ENCODE measurements around the gene FFAR2. TPM values are rescaled to one million over a fixed set of nuclear protein-coding genes. Genes with fewer than 3 reads are reported as not detected.
"Not testable (repeated sequence)": the region's sequence is repeated elsewhere in the genome, so short reads cannot be mapped to it uniquely, and the experiment has no call there.

The FFAR2 gene
- 0.13 TPM in 1 of 2 replicates, not detected in the other for total RNA-seq (2014; rRNA removed; shearing (Covaris generic))
- 0.05 TPM in 1 of 2 replicates, not detected in the other for polyA plus RNA-seq (2015; cell fraction: cytosol; rRNA removed)
- polyA plus RNA-seq (2015; cell fraction: nucleus; rRNA removed): not detected in 2 replicates

- in situ Hi-C loops (cut with HindIII; ENCODE audit: low pct_unique_long_range_greater_than_20kb, low sequenced_read_pairs): no loop called here
- DNase-seq (ENCODE audit: low read depth, low spot score): no peak
Observed at GRCh38 chr19:35447606-35448469, at the start of gene FFAR2. Gene FFAR2, plus strand, starts transcription at chr19:35448257. Its CDS starts 1,458 bp downstream, at chr19:35449715.

DNA sequence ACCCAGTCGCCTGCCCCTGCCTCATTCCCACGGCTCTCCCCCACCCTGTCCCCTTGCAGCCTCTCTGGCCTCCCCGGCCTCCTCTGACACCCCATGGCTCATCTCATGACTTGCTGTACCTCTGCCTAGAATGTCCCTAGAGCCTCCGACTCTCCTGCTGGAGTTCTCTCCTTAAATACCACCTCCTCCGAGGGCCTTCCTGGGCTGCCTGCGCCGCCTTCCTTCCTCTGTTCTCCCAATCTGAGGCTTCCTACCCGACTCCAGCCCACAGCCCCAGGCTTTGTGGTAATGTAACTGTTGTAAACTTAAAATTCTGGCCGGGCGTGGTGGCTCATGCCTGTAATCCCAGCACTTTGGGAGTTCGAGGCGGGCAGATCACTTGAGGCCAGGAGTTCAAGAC lies 49.5 kb upstream of the FFAR2 start:
- in situ Hi-C loops (cut with HindIII; ENCODE audit: low pct_unique_long_range_greater_than_20kb, low sequenced_read_pairs): no loop called here

GRCh38 chr19:35399231-35399630 lies 48.8 kb upstream of the FFAR2 start:
- peak; percentile 97 for DNase-seq (ENCODE audit: low read depth, low spot score)
- in situ Hi-C loops (cut with HindIII; ENCODE audit: low pct_unique_long_range_greater_than_20kb, low sequenced_read_pairs): no loop called here

More for the DNA sequence above, 49.5 kb upstream of the FFAR2 start:
- no peak for DNase-seq (ENCODE audit: low read depth, low spot score)

DNA sequence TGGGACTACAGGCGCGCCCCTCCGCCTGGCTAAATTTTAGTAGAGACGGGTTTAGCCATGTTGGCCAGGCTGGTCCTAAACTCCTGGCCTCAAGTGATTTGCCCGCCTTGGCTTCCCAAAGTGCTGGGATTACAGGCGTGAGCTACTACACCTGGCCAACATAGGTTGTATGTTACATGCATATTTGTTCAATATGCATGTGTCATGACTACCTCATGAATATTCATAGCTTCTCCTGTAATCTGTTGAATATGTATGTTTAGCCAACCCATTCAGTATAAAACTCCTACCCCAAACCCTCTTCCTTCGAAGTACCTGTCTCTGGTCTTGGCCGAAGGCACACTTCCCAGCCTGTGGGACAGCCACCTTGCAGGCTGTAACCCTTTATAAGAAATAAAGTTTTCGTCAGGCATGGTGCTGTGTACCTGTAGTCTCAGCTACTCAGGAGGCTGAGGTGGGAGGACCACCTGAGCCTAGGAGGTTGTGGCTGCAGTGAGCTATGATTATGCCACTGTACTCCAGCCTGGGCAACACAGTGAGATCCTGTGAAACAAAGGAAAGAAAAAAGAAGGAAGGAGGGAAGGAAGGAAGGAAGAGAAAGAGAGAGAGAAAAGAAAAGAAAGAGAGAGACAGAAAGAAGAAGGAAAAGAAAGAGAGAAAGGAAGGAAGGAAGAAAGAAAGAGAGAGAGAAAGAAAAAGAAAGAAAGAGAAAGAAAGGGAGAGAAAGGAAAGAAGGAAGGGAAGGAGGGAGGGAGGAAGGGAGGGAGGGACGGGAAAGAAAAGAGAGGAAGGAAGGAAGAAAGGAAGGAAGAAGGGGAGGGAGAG lies 47.9 kb upstream of the FFAR2 start:
- in situ Hi-C loops (cut with HindIII; ENCODE audit: low pct_unique_long_range_greater_than_20kb, low sequenced_read_pairs): no loop called here
- no peak for DNase-seq (ENCODE audit: low read depth, low spot score)

GRCh38 chr19:35400773-35401100 lies 47.3 kb upstream of the FFAR2 start:
- no peak for DNase-seq (ENCODE audit: low read depth, low spot score)
- in situ Hi-C loops (cut with HindIII; ENCODE audit: low pct_unique_long_range_greater_than_20kb, low sequenced_read_pairs): no loop called here

DNA sequence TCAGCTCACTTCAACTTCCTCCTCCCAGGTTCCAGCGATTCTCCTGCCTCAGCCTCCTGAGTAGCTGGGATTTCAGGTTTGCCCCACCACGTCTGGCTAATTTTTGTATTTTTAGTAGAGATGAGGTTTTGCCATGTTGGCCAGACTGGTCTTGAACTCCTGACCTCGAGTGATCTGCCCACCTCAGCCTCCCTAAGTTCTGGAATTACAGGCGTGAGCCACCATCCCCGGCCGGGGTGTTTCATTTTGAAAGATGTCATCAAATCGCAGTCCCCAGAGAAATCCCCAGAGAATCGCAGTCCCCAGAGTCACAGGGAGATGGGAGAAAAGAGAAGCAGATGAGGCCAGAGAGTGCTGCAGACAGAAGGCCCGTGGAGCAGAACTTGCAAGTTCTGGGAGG lies 46.6 kb upstream of the FFAR2 start:
- in situ Hi-C loops (cut with HindIII; ENCODE audit: low pct_unique_long_range_greater_than_20kb, low sequenced_read_pairs); DNase-seq (ENCODE audit: low read depth, low spot score): not testable (repeated sequence)

GRCh38 chr19:35403116-35403760 lies 44.8 kb upstream of the FFAR2 start:
- no peak for DNase-seq (ENCODE audit: low read depth, low spot score)
- in situ Hi-C loops (cut with HindIII; ENCODE audit: low pct_unique_long_range_greater_than_20kb, low sequenced_read_pairs): no loop called here

GRCh38 chr19:35404879-35405622 lies 43.0 kb upstream of the FFAR2 start:
- in situ Hi-C loops (cut with HindIII; ENCODE audit: low pct_unique_long_range_greater_than_20kb, low sequenced_read_pairs): no loop called here
- no peak for DNase-seq (ENCODE audit: low read depth, low spot score)

GRCh38 chr19:35407619-35408018 lies 40.4 kb upstream of the FFAR2 start:
- in situ Hi-C loops (cut with HindIII; ENCODE audit: low pct_unique_long_range_greater_than_20kb, low sequenced_read_pairs): no loop called here
- no peak for DNase-seq (ENCODE audit: low read depth, low spot score)

DNA sequence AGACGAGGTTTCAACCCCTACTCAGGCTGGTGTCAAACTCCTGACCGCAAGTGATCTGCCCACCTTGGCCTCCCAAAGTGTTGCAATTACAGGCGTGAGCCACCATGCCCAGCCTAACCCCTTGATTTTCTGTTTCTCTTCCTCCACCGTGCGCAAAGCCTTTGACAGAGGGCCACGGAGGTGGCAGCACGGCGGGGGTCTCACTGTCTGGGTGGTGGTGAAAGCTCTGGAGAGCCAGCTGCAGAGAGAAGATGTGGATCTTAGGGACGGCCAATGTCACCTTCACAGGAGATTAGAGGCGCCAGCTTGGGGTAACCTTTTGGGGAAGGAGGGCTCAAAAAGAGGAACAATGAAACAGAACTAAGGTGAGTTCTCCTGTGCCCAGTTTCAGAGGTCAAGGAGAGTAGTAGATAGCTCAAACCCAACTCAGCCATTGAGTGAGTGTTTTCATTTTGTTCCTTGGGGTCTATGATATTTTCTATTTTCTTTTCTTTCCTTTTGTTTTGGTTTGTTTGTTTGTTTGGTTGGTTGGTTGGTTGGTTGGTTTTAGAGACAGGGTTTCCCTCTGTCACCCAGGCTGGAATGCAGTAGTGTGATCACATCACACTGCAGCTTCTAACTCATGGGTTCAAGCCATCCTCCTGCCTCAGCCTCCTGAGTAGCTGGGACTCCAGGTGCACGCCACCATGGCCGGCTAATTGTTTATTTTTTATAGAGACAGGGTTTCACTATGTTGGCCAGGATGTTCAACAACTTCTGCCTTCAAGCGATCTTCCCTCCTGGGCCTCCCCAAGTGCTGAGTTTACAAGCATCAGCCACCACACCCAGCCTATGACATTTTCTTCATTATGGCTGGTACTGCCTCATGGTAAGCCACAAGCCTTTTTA lies 39.5 kb upstream of the FFAR2 start:
- no peak for DNase-seq (ENCODE audit: low read depth, low spot score)

GRCh38 chr19:35409191-35409590 lies 38.9 kb upstream of the FFAR2 start:
- in situ Hi-C loops (cut with HindIII; ENCODE audit: low pct_unique_long_range_greater_than_20kb, low sequenced_read_pairs): no loop called here
- DNase-seq (ENCODE audit: low read depth, low spot score): no peak

More for the DNA sequence above, 39.5 kb upstream of the FFAR2 start:
- in situ Hi-C loops (cut with HindIII; ENCODE audit: low pct_unique_long_range_greater_than_20kb, low sequenced_read_pairs): no loop called here

GRCh38 chr19:35410487-35410886 lies 37.6 kb upstream of the FFAR2 start:
- in situ Hi-C loops (cut with HindIII; ENCODE audit: low pct_unique_long_range_greater_than_20kb, low sequenced_read_pairs): no loop called here

DNA sequence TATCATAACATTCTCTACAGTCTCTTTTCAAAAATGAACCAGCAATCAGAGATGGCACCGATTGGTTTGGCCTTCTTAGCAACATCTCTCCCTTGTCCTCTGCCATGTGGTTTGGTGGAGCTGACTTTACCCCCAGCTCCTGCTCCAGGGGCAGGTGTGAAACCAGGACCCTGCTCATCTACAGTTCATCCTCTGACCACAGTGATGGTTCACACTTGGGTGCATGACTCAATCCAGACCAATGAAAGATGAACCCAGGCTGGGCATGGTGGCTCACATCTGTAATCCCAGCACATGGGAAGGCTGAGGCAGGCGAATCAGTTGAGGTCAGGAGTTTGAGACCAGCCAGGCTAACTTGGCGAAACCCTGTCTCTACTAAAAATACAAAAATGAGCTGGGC lies 33.6 kb upstream of the FFAR2 start:
- in situ Hi-C loops (cut with HindIII; ENCODE audit: low pct_unique_long_range_greater_than_20kb, low sequenced_read_pairs): no loop called here
- no peak for DNase-seq (ENCODE audit: low read depth, low spot score)

More at GRCh38 chr19:35410487-35410886, 37.6 kb upstream of the FFAR2 start:
- no peak for DNase-seq (ENCODE audit: low read depth, low spot score)

DNA sequence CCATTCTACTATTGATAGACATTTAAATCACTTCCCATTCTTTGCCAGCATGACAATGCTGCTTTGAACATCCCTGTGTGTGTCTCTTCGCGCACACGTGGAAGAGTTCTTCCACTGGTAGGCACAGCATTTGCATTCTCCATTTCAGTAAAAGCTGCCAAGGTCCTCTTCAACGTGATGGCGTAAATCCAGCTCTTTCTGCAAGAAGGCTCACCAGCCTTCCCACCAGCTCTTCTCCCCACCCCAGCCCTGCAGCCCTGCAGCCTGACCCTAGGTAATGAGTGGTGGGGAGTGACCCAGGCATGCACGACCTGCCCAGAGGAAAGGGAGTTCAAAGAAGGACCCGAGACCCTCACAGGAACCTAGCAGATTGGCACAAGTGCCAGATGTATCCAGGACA lies 31.7 kb upstream of the FFAR2 start:
- in situ Hi-C loops (cut with HindIII; ENCODE audit: low pct_unique_long_range_greater_than_20kb, low sequenced_read_pairs): no loop called here
- no peak for DNase-seq (ENCODE audit: low read depth, low spot score)

DNA sequence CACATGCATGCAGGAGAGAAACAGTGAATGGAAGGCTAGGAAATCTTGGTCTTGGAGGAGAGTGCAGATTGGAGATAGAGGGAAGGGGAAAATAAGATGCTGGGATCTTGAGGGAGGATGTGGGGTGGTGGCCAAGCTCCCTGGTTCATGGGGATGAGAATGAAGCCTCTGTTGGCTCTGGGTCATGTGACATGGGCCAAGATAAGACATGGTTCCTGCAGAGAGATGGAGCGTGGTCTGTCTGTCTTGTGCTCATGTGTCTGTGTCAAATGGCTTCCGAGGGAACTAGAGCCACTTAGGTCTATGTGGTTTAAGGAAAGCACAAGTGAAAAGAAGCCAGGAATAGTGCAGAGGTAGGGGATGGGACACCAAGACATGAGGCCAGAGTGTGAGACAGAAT lies 30.8 kb upstream of the FFAR2 start:
- in situ Hi-C loops (cut with HindIII; ENCODE audit: low pct_unique_long_range_greater_than_20kb, low sequenced_read_pairs): no loop called here
- DNase-seq (ENCODE audit: low read depth, low spot score): peak; percentile 43

DNA sequence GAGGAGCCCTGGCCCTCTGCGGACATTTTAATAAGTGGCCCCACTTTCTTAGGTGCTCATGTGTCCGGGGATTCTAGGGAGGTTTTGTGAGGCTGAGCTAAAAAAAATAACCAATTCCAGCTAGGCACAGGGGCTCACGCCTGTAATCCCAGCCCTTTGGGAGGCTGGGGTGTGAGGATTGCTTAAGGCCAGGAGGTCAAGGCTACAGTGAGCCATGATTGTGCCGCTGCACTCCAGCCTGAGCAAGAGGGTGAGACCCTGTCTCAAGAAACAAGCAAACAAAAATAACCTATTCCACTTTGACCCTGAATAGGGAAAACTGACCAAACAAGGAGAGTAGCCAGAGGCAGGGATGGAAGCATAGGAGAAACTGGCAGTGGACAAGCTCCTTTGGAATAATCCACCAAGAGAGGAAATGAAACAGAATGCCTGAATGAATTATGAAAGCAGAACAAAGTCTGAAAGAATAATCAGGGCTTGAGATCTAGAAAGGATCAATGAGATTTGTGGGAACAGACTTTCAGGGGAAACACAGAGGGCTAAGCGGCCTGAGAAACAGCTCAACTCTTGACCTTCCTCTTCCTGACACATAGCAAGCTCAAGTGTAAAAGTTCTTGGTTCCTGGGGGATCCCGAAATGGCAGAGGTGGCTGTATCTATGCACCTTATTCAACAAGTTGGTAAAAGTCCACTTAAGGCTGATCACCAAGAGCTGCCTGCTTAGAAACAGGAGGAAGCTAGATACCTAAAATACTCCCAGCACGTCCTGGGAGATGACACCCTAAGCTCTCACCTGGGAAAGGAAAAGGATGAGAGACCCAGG lies 30.1 kb upstream of the FFAR2 start:
- in situ Hi-C loops (cut with HindIII; ENCODE audit: low pct_unique_long_range_greater_than_20kb, low sequenced_read_pairs): no loop called here
- DNase-seq (ENCODE audit: low read depth, low spot score): no peak
